ENCODE data around the gene CDH4.

The CDH4 gene

GRCh38 chr20:61748376-61748775 is 496.3 kb downstream of the CDH4 start:
- DNase-seq (ENCODE audit: low read depth in 1 of 2, low spot score in 1 of 2): no peak
- Histone ChIP-seq H3K27me3 (ENCODE audit: insufficient read depth, poor library complexity, severe bottlenecking) (no peaks in the 10 kb centered on the region), H3K4me3 (replicated peaks; ENCODE audit: insufficient read depth, low read length) (no peak overlapping the region), H3K27ac (replicated peaks) (no peak overlapping the region)
- TF ChIP-seq CTCF (IDR thresholded peaks at IDR 0.05; ENCODE audit: insufficient read depth, low read length) (no peak), GABPA (IDR thresholded peaks at IDR 0.05; ENCODE audit: low read depth) (no peak), REST (IDR thresholded peaks at IDR 0.05; ENCODE audit: insufficient replicate concordance, low read depth) (no peak), SPI1 (IDR thresholded peaks at IDR 0.05; ENCODE audit: borderline replicate concordance, low read depth) (no peak), POLR2AphosphoS5 (IDR thresholded peaks at IDR 0.05; ENCODE audit: low read depth) (no peak)

GRCh38 chr20:61749406-61750075 is 497.5 kb downstream of the CDH4 start:
- Histone ChIP-seq H3K27ac (replicated peaks) (no peak overlapping the region), H3K27me3 (ENCODE audit: insufficient read depth, poor library complexity, severe bottlenecking) (no peaks in the 10 kb centered on the region), H3K4me3 (replicated peaks; ENCODE audit: insufficient read depth, low read length) (no peak overlapping the region)
- no peak for DNase-seq (ENCODE audit: low read depth in 1 of 2, low spot score in 1 of 2)
- TF ChIP-seq GABPA (IDR thresholded peaks at IDR 0.05; ENCODE audit: low read depth) (no peak), SPI1 (IDR thresholded peaks at IDR 0.05; ENCODE audit: borderline replicate concordance, low read depth) (no peak), CTCF (IDR thresholded peaks at IDR 0.05; ENCODE audit: insufficient read depth, low read length) (no peak), REST (IDR thresholded peaks at IDR 0.05; ENCODE audit: insufficient replicate concordance, low read depth) (no peak), POLR2AphosphoS5 (IDR thresholded peaks at IDR 0.05; ENCODE audit: low read depth) (no peak)

- no peak for DNase-seq (ENCODE audit: low read depth in 1 of 2, low spot score in 1 of 2)
- no peak for TF ChIP-seq GABPA (IDR thresholded peaks at IDR 0.05; ENCODE audit: low read depth)
- no peak for TF ChIP-seq POLR2AphosphoS5 (IDR thresholded peaks at IDR 0.05; ENCODE audit: low read depth)
- TF ChIP-seq REST (IDR thresholded peaks at IDR 0.05; ENCODE audit: insufficient replicate concordance, low read depth): no peak
- no peak for TF ChIP-seq CTCF (IDR thresholded peaks at IDR 0.05; ENCODE audit: insufficient read depth, low read length)
- no peak for TF ChIP-seq SPI1 (IDR thresholded peaks at IDR 0.05; ENCODE audit: borderline replicate concordance, low read depth)
- H3K27ac ChIP-seq (replicated peaks): no peak overlapping the region
- no peak overlapping the region for H3K4me3 ChIP-seq (replicated peaks; ENCODE audit: insufficient read depth, low read length)
- no peaks in the 10 kb centered on the region for H3K27me3 ChIP-seq (ENCODE audit: insufficient read depth, poor library complexity, severe bottlenecking)
Observed at GRCh38 chr20:61750093-61750492, 498.0 kb downstream of the CDH4 start.
